ENCODE results near the gene CCL16.

Gene CCL16

DNA sequence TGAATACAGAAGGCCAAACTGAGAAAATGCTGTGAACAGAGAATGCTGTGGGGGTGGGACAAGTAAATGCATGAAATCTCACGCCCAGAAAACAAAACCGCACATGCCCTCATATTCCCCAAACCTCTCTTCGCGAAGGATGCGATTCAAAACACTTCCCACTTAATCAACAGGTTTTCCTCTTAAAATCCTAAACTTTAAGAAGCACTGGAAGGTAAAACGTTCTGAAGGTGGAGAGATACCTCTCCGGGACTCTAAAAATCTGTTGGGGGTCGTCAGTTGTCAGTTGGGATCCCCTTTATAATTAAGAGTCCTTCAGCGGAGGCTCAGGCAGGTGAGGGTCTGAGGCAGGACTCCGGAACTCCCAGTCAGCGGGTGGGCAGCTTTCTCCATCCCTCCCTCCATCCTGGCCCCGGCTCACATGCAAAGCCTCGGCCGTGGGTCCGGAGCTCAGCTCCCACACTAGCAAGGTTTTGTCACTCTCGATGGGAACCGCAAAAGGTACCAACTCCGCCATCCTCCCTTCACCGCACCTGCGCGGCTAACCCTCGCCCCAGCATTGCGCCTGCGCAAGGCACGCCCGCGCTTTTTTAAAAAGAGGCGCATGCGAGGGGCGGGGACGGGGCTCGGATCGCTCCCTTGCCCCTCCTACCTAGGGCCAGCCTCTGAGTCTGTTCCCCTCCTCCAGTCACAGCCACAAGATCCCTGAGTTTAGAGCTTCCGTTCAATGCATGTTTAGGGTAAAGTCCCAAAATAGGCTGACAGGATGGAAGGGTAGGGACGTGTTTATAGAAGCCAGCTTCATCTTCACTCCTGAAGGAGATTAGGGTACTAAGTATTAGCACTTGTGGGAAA, 50.9 kb downstream of the CCL16 start, which contains the start of gene RDM1:
RDM1 (minus strand) TSS at position 563 of the 855 bp plus-strand sequence; CDS start at position 517, 46 bp downstream.
- peak within 1 kb of the TSS; percentile 80 for H3K4me3 ChIP-seq (ENCODE audit: low read depth, low read length)
- TF ChIP-seq, protein P1, sequence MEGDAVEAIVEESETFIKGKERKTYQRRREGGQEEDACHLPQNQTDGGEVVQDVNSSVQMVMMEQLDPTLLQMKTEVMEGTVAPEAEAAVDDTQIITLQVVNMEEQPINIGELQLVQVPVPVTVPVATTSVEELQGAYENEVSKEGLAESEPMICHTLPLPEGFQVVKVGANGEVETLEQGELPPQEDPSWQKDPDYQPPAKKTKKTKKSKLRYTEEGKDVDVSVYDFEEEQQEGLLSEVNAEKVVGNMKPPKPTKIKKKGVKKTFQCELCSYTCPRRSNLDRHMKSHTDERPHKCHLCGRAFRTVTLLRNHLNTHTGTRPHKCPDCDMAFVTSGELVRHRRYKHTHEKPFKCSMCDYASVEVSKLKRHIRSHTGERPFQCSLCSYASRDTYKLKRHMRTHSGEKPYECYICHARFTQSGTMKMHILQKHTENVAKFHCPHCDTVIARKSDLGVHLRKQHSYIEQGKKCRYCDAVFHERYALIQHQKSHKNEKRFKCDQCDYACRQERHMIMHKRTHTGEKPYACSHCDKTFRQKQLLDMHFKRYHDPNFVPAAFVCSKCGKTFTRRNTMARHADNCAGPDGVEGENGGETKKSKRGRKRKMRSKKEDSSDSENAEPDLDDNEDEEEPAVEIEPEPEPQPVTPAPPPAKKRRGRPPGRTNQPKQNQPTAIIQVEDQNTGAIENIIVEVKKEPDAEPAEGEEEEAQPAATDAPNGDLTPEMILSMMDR (IDR thresholded peaks at IDR 0.05; ENCODE audit: borderline replicate concordance, insufficient read depth, low read depth, low read length): no peak

DNA sequence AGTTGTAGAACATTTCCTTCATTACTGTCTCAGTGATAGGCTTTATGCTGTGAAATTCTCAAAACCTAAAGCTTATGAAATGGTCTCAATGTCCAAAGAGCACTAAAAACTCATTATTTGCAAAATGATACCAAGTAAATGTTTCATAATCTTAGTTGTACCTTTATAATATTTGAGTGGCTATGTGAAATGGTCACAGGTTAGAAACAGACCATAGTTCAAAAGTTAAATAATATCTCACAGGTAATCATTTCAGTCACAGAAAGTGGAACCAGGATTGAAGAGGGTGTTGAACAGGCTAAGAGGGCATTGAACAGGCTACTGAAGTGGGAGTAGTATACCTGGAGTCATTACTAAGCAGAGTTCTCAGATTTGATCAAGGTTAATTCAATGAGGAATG, 53.6 kb downstream of the CCL16 start:
- no peak overlapping the region for H3K4me3 ChIP-seq (ENCODE audit: low read depth, low read length)
- TF ChIP-seq, protein P1 (IDR thresholded peaks at IDR 0.05; ENCODE audit: borderline replicate concordance, insufficient read depth, low read depth, low read length): no peak
